ENCODE measurements around the gene CDHR4.

Gene CDHR4

DNA sequence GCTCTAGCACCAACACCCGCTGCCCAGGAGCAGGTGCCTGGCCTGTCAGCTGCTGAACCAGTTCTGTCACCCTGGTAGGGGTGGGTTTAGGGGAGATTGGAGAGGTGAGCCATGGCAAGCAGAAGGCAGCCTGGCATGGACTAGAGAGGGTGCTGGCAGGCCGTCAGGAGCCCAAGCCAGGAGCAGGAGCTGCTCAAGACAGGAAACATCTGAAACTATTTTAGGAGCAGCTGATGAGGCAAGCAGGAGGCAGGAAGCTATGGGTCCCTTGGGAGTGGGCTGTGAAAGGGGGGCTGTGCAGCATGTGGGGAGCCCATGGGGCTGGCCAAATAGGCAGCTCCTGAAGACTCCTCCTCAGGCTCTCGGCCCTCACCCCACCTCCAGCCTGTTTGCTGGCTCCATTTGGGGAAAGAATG lies 5.7 kb upstream of the CDHR4 start:
- Histone ChIP-seq H3K4me3 (ENCODE audit: low read depth in 1 of 2, low read length in 1 of 2) (no peak overlapping the region), H3K27me3 (peaks cover 25% of the 10 kb centered on the region), H3K36me3 (peaks cover 39% of the 10 kb centered on the region), H3K9me3 (no peaks in the 10 kb centered on the region), H3K4me1 (ENCODE audit: control insufficient read depth in 1 of 2, insufficient read depth in 1 of 2, low read depth in 1 of 2, low read length in 1 of 2) (peaks cover 48 to 55% of the 10 kb centered on the region in 2 experiments), H3K27ac (no peak overlapping the region)
- TF ChIP-seq, protein P1, sequence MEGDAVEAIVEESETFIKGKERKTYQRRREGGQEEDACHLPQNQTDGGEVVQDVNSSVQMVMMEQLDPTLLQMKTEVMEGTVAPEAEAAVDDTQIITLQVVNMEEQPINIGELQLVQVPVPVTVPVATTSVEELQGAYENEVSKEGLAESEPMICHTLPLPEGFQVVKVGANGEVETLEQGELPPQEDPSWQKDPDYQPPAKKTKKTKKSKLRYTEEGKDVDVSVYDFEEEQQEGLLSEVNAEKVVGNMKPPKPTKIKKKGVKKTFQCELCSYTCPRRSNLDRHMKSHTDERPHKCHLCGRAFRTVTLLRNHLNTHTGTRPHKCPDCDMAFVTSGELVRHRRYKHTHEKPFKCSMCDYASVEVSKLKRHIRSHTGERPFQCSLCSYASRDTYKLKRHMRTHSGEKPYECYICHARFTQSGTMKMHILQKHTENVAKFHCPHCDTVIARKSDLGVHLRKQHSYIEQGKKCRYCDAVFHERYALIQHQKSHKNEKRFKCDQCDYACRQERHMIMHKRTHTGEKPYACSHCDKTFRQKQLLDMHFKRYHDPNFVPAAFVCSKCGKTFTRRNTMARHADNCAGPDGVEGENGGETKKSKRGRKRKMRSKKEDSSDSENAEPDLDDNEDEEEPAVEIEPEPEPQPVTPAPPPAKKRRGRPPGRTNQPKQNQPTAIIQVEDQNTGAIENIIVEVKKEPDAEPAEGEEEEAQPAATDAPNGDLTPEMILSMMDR (IDR thresholded peaks at IDR 0.05): no peak

- H3K4me3 ChIP-seq (ENCODE audit: low read depth in 1 of 2, low read length in 1 of 2): peak overlapping the region; percentile 93 to 100
- TF ChIP-seq, protein P1 (IDR thresholded peaks at IDR 0.05): no peak
- H3K9me3 ChIP-seq: no peaks in the 10 kb centered on the region
- peaks cover 48 to 55% of the 10 kb centered on the region in 2 experiments for H3K4me1 ChIP-seq (ENCODE audit: control insufficient read depth in 1 of 2, insufficient read depth in 1 of 2, low read depth in 1 of 2, low read length in 1 of 2)
- no peak overlapping the region for H3K27ac ChIP-seq
- H3K36me3 ChIP-seq: peaks cover 29% of the 10 kb centered on the region
- peaks cover 25% of the 10 kb centered on the region for H3K27me3 ChIP-seq
Observed at GRCh38 chr3:49804141-49805041, 4.7 kb upstream of the CDHR4 start.

DNA sequence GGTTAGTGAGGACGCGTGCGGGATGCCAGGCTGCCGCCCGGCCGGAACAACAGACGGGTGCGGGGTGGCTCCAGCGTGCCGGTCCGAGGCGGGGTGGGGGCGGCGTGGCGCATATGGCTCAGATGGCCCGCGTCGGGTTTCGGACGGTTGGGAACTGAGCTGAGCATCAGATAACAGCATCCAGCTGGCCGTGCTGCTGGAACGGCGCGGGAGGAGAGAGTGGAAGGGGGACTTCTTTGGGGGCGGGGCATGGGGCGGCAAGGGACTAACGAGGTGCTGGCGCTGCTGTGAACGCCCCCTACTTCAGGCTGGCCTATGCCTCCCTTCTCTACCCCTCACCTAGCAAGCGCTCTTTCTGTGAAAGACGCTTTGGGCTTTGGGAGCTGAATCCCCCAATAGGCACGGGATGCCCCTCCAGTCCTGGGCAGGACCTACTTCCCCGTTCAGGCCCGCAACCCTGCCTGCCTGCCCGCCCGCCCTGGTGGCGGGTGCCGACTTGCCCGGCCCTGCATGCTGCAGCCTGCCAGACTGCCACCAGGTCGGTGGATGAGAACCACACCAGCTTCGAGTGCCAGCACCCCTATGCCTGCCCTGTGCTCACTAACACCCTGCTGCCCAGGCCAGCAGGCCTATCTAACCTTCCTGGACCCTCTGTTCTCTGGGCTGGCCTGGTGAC lies 3.9 kb upstream of the CDHR4 start:
- Histone ChIP-seq H3K4me1 (ENCODE audit: control insufficient read depth in 1 of 2, insufficient read depth in 1 of 2, low read depth in 1 of 2, low read length in 1 of 2) (peaks cover 48 to 55% of the 10 kb centered on the region in 2 experiments), H3K27ac (peak overlapping the region; percentile 78), H3K4me3 (ENCODE audit: low read depth in 1 of 2, low read length in 1 of 2) (peak overlapping the region; percentile 93 to 100), H3K36me3 (peaks cover 21% of the 10 kb centered on the region), H3K27me3 (peaks cover 25% of the 10 kb centered on the region), H3K9me3 (no peaks in the 10 kb centered on the region)
- TF ChIP-seq, protein P1 (IDR thresholded peaks at IDR 0.05): no peak

DNA sequence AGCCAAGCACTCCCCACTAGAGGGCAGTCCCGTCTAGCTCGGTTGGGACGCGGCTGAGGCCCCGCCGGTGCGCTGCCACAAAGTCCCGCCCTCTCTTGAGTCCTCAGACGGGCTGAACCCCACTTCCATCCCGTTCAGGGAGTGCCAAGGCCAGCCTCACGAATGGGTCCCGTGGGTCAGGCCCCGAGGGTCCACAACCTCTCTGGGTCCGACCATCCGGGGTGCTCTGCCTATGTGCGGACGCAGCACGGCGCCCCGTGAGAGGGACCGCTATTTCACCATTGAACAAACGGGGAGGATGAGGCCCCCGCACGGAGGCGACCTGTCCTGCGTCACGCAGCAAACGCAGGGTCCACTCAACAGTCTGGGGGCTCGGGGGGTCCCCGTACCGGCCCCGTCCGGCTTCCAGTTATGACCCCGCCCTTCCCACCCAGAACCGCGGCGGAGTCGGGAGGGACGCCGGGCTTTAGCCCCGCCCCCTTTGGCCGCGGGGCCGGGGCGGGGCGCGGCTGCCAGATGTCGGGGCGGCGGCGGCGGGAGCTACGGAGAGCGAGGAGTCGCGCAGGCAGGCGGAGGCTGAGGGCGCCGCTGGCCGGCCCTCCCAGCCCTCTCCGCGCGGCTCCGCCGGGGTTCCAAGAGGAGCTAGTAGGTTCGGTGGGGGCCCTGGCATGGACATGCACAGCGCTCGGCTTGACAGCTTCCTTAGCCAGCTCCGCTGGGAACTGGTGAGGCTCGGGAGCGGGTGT lies 3.2 kb upstream of the CDHR4 start, which contains the start of gene INKA1:
TSS of gene INKA1 (plus strand) at position 543 of the 746 bp plus-strand sequence. CDS start at position 675, 132 bp downstream.
- TF ChIP-seq, protein P1 (IDR thresholded peaks at IDR 0.05): peak; percentile 86
- Histone ChIP-seq H3K9me3 (no peaks in the 10 kb centered on the region), H3K4me1 (ENCODE audit: control insufficient read depth in 1 of 2, insufficient read depth in 1 of 2, low read depth in 1 of 2, low read length in 1 of 2) (peaks cover 48 to 55% of the 10 kb centered on the region in 2 experiments), H3K36me3 (peaks cover 17% of the 10 kb centered on the region), H3K27me3 (peaks cover 25% of the 10 kb centered on the region), H3K4me3 (ENCODE audit: low read depth in 1 of 2, low read length in 1 of 2) (peak within 1 kb of the TSS; percentile 93 to 100), H3K27ac (peak within 1 kb of the TSS; percentile 78)

DNA sequence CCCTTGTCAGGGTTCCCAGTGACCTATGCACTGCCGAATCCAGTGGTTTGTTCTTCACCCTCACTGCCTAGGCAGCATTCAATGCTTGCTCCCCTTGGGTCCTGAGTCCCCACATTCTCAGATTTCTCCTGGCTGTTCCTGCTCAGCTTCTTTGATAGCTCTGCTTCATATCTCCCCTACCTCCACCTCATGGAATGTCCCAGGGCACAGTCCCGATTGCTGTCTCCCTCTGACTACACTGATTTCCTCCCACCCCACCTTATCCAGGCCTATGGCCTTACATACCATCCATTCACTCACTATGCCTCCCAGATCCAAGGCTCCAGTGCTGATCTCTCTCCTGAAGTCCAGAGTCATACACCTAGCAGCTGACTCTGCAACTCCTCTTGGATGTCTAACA lies 1.5 kb upstream of the CDHR4 start:
- no peaks in the 10 kb centered on the region for H3K9me3 ChIP-seq
- TF ChIP-seq, protein P1 (IDR thresholded peaks at IDR 0.05): no peak
- peaks cover 25% of the 10 kb centered on the region for H3K27me3 ChIP-seq
- no peak overlapping the region for H3K27ac ChIP-seq
- no peak overlapping the region for H3K4me3 ChIP-seq (ENCODE audit: low read depth in 1 of 2, low read length in 1 of 2)
- H3K36me3 ChIP-seq: peaks cover 7% of the 10 kb centered on the region
- peaks cover 33 to 38% of the 10 kb centered on the region in 2 experiments for H3K4me1 ChIP-seq (ENCODE audit: control insufficient read depth in 1 of 2, insufficient read depth in 1 of 2, low read depth in 1 of 2, low read length in 1 of 2)

All from neutrophil (primary cell).